Measurements from ENCODE around the gene ADGRD1. TPM values are rescaled to one million over a fixed set of nuclear protein-coding genes. Genes with fewer than 3 reads are reported as not detected.

The ADGRD1 gene
- total and polyA plus RNA-seq, 7 donors: 0.46 to 22.5 (median 7.2) TPM

DNA sequence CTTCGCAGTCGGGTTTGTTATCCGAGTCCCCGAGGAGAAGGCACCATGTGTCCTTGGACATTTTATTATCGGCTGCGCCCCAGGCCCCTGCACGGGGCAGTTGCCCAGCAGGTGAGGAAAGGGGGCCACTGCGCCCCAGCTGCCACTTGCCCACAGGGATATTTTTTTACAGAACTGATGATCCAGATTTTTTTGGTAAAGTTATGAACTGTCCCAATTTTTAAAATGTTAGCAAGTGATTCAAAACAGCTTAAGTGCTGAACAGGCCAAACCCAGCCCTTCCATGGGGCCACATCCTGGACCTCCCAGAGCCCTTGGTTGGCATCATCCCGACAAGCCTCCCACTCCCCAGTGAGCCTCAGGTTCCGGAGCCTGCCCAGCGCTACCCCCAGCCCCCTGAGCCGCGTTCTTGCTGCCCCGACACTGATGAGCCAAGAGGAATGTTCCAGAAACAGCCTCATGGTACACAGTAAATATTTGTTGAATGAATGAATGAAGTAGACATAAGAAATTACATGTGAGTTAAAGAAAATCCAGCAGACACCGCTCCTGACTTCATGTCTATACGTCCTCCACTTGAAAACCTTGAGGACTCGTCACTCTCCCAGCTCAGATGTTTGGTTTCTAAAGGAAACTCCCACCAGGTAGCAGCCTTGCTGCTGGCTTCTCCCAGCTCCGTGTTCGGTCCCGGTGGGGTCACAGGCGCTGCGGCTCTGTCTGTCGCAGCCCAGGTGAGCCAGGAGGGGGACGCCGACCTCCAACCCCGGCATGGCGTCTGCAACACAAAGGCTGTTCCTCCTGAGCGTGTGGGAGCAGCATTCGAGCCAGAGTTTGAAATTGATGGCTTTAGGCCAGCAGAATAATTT lies 88.5 kb downstream of the ADGRD1 start:
- Histone ChIP-seq H3K27ac (no peak overlapping the region), H3K4me3 (no peak overlapping the region), H3K4me1 (peaks cover 0 to 6% (median 0%) of the 10 kb centered on the region in 4 donors), H3K27me3 (no peaks in the 10 kb centered on the region), H3K36me3 (no peaks in the 10 kb centered on the region), H3K9me3 (no peaks in the 10 kb centered on the region)
- DNase-seq: no peak
- intact Hi-C loops (cut with DNase I): no loop called here
- no peak for TF ChIP-seq EP300 (IDR thresholded peaks at IDR 0.05)
- no peak for TF ChIP-seq POLR2AphosphoS5 (IDR thresholded peaks at IDR 0.05)
- WGBS, 2 donors: 78 to 83% methylated on average over 29 of the region's 29 CpGs

DNA sequence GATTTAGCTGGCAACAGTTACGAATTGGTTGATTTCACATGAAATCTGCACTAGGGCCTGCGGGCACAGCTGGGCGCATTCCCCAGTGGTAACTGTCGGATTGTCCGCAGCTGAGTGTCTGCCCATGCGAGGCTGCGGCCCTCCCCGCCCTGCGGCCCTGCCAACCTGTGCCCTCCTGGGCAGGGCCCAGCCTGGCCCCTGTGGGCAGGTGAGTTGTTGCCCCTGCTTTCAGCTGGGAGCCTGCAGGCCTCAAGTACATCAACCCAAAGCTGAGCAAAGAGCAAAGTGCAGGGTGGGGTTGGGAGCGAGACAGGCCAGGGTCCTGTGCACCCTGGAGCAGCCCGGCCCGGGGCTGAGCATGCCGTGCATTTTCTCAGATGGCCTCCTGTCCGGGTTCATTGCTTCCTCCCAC lies 89.1 kb downstream of the ADGRD1 start:
- Histone ChIP-seq H3K27me3 (no peaks in the 10 kb centered on the region), H3K36me3 (no peaks in the 10 kb centered on the region), H3K9me3 (no peaks in the 10 kb centered on the region), H3K27ac (no peak overlapping the region), H3K4me3 (no peak overlapping the region), H3K4me1 (peaks cover 0 to 6% (median 0%) of the 10 kb centered on the region in 4 donors)
- 84 to 85% methylated on average over 14 of the region's 14 CpGs for WGBS, 2 donors
- intact Hi-C loops (cut with DNase I): no loop called here
- no peak for DNase-seq
- no peak for TF ChIP-seq CTCF (IDR thresholded peaks at IDR 0.05)
- no peak for TF ChIP-seq EP300 (IDR thresholded peaks at IDR 0.05)
- TF ChIP-seq POLR2AphosphoS5 (IDR thresholded peaks at IDR 0.05): no peak
- TF ChIP-seq POLR2A (IDR thresholded peaks at IDR 0.05): no peak

DNA sequence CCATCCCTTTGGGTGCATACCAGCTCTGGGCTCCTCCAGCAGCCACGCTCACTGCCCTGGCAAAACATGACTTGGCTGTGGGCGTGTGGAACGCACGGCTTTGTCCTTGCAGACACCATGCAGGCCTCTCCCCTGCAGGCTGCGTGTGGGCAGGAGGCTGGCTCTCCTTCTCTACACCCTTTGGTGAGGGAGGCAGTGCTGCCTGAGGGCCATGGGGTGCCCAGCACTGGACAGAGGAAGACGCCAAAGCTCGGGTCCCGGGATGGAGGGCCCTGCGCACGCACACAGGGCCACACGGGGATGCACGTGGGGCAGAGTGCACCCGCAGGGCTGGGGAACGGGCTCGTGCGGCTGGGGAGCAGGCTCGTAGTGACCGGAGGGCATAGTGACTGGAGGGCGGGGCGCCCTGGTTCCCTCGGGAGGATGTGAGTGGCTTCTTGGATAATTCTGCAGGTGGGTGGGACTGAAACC lies 89.7 kb downstream of the ADGRD1 start:
- intact Hi-C loops (cut with DNase I): no loop called here
- WGBS, 2 donors: 85 to 91% methylated on average over 21 of the region's 21 CpGs
- Histone ChIP-seq H3K27me3 (no peaks in the 10 kb centered on the region), H3K9me3 (no peaks in the 10 kb centered on the region), H3K27ac (no peak overlapping the region), H3K4me1 (peaks cover 0 to 6% (median 0%) of the 10 kb centered on the region in 4 donors), H3K36me3 (no peaks in the 10 kb centered on the region), H3K4me3 (no peak overlapping the region)
- TF ChIP-seq POLR2A (IDR thresholded peaks at IDR 0.05) (no peak), CTCF (IDR thresholded peaks at IDR 0.05) (no peak), POLR2AphosphoS5 (IDR thresholded peaks at IDR 0.05) (no peak), EP300 (IDR thresholded peaks at IDR 0.05) (no peak)
- DNase-seq: peak; percentile 56

GRCh38 chr12:131044136-131044535 lies 90.4 kb downstream of the ADGRD1 start:
- Histone ChIP-seq H3K4me1 (peaks cover 0 to 6% (median 0%) of the 10 kb centered on the region in 4 donors), H3K36me3 (no peaks in the 10 kb centered on the region), H3K27me3 (no peaks in the 10 kb centered on the region), H3K4me3 (no peak overlapping the region), H3K27ac (no peak overlapping the region), H3K9me3 (no peaks in the 10 kb centered on the region)
- intact Hi-C loops (cut with DNase I): no loop called here
- no peak for TF ChIP-seq POLR2A (IDR thresholded peaks at IDR 0.05)
- no peak for TF ChIP-seq POLR2AphosphoS5 (IDR thresholded peaks at IDR 0.05)
- no peak for TF ChIP-seq EP300 (IDR thresholded peaks at IDR 0.05)
- TF ChIP-seq CTCF (IDR thresholded peaks at IDR 0.05): no peak
- 86% methylated on average over 15 of the region's 15 CpGs for WGBS, 2 donors
- peak; percentile 60 for DNase-seq

DNA sequence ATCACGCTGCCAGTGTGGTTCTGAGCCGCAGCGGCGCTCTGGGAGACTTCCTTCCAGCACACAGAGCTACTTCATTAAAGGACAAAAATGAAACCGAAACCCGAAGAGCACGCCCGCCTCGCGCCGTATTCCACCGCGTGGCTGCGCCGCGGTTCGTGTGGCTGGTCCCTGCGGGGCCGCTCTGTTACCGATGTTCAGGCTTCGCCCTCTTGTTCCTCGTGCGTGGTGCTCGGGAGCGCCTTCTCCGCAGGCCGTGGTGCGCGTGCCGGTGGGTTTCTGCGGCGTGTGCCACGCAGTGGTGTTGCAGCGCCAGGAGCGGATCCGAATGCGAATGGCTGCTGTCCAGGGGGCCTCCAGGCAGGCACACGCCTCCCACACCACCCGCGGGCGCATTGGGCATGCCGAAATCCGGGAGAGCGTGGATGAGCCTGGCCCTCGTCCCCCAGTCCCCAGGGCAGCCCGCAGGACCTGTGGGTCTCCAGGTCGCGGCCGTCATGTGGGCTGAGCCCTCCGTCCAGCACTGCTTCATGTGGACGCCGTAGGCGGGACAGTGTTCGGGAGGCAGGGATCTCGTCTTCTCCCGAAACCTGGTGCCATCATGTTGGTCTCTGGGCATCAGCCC lies 91.2 kb downstream of the ADGRD1 start:
- no peaks in the 10 kb centered on the region for H3K27me3 ChIP-seq
- WGBS, 2 donors: 94 to 96% methylated on average over 56 of the region's 56 CpGs
- H3K27ac ChIP-seq: no peak overlapping the region
- no peak for TF ChIP-seq EP300 (IDR thresholded peaks at IDR 0.05)
- TF ChIP-seq POLR2A (IDR thresholded peaks at IDR 0.05): no peak
- no peak for TF ChIP-seq POLR2AphosphoS5 (IDR thresholded peaks at IDR 0.05)
- TF ChIP-seq CTCF (IDR thresholded peaks at IDR 0.05): no peak
- no peak overlapping the region for H3K4me3 ChIP-seq
- DNase-seq: peak; percentile 60
- H3K9me3 ChIP-seq: no peaks in the 10 kb centered on the region
- no peaks in the 10 kb centered on the region for H3K36me3 ChIP-seq
- intact Hi-C loops (cut with DNase I): no loop called here
- H3K4me1 ChIP-seq: peaks cover 0 to 4% (median 0%) of the 10 kb centered on the region in 4 donors
